Large intestine (tissue), 3 donors: Measurements from ENCODE around the gene DCHS2. TPM values are rescaled to one million over a fixed set of nuclear protein-coding genes. Genes with fewer than 3 reads are reported as not detected.

Experiments
- DNase-seq, 2 donors: peaks; one replicate each; pipeline versions ENCODE4 v3.0.0 to v3.0.0-alpha.2; 2013
- H3K27ac ChIP-seq: one replicate; pipeline ENCODE4 v1.5.1; 2013; ENCODE audit warnings: low read length
- H3K27me3 ChIP-seq: 2 replicates; pipeline ENCODE4 v1.6.1; 2013; ENCODE audit warnings: low read length; ENCODE audit not compliant: control insufficient read depth, insufficient read depth
- H3K36me3 ChIP-seq: 2 replicates; pipeline ENCODE4 v1.6.1; 2013; ENCODE audit warnings: low read length; ENCODE audit not compliant: control insufficient read depth, insufficient read depth
- H3K4me1 ChIP-seq: one replicate; pipeline ENCODE4 v1.6.1; 2013; ENCODE audit warnings: low read length; ENCODE audit not compliant: control insufficient read depth, insufficient read depth
- H3K4me3 ChIP-seq: one replicate; pipeline ENCODE4 v1.5.1; 2013; ENCODE audit warnings: low read length
- H3K9me3 ChIP-seq: one replicate; pipeline ENCODE4 v1.6.1; 2013; ENCODE audit warnings: mild to moderate bottlenecking, low read depth, low read length, moderate library complexity; ENCODE audit not compliant: control insufficient read depth
- WGBS: methylation state at CpG from one replicate; pipeline ENCODE4 v1.1.5; 2013; ENCODE audit warnings: low lambda C conversion rate; ENCODE audit not compliant: insufficient coverage; 5-methylcytosine and 5-hydroxymethylcytosine counted together
- polyA plus RNA-seq: library from polyadenylated mRNA; unstranded; fragments of 120-200 nt; gene quantifications from one replicate; pipeline ENCODE4 v1.2.1, GENCODE V29; 2013

DCHS2 gene
- polyA plus RNA-seq, 1 donor: 1.2 TPM

GRCh38 chr4:154194649-154195048 is 296.9 kb downstream of the DCHS2 start:
- H3K27me3 ChIP-seq: no peaks in the 10 kb centered on the region
- no peak overlapping the region for H3K4me3 ChIP-seq
- H3K9me3 ChIP-seq: no peaks in the 10 kb centered on the region
- H3K4me1 ChIP-seq: no peaks in the 10 kb centered on the region
- H3K27ac ChIP-seq: no peak overlapping the region
- no peaks in the 10 kb centered on the region for H3K36me3 ChIP-seq
- no peak for DNase-seq

GRCh38 chr4:154192585-154192984 is 299.0 kb downstream of the DCHS2 start:
- no peak for DNase-seq
- no peaks in the 10 kb centered on the region for H3K4me1 ChIP-seq
- no CpG with 5 or more reads among the region's 8 CpGs for WGBS
- no peaks in the 10 kb centered on the region for H3K36me3 ChIP-seq
- no peaks in the 10 kb centered on the region for H3K9me3 ChIP-seq
- no peak overlapping the region for H3K27ac ChIP-seq
- no peaks in the 10 kb centered on the region for H3K27me3 ChIP-seq
- H3K4me3 ChIP-seq: no peak overlapping the region

GRCh38 chr4:154189346-154189745 is 302.3 kb downstream of the DCHS2 start:
- Histone ChIP-seq H3K4me3 (no peak overlapping the region), H3K27ac (no peak overlapping the region), H3K4me1 (no peaks in the 10 kb centered on the region), H3K27me3 (no peaks in the 10 kb centered on the region), H3K9me3 (no peaks in the 10 kb centered on the region), H3K36me3 (no peaks in the 10 kb centered on the region)
- DNase-seq: no peak
- WGBS: no CpG with 5 or more reads among the region's 4 CpGs

- no peak for DNase-seq
- Histone ChIP-seq H3K27me3 (no peaks in the 10 kb centered on the region), H3K36me3 (no peaks in the 10 kb centered on the region), H3K9me3 (no peaks in the 10 kb centered on the region), H3K4me1 (no peaks in the 10 kb centered on the region), H3K4me3 (no peak overlapping the region), H3K27ac (no peak overlapping the region)
- WGBS: no CpG with 5 or more reads among the region's 3 CpGs
Observed at GRCh38 chr4:154186888-154187287, 304.7 kb downstream of the DCHS2 start.

- H3K4me1 ChIP-seq: no peaks in the 10 kb centered on the region
- H3K27me3 ChIP-seq: no peaks in the 10 kb centered on the region
- no peak for DNase-seq
- no peaks in the 10 kb centered on the region for H3K9me3 ChIP-seq
- no CpG with 5 or more reads among the region's 6 CpGs for WGBS
- no peak overlapping the region for H3K4me3 ChIP-seq
- H3K36me3 ChIP-seq: no peaks in the 10 kb centered on the region
- no peak overlapping the region for H3K27ac ChIP-seq
Observed at GRCh38 chr4:154186035-154186434, 305.6 kb downstream of the DCHS2 start.

GRCh38 chr4:154184238-154184637 is 307.4 kb downstream of the DCHS2 start:
- no peak overlapping the region for H3K4me3 ChIP-seq
- DNase-seq: no peak
- WGBS: 80% methylated on average over 1 of the region's 6 CpGs

GRCh38 chr4:154183264-154183663 is 308.3 kb downstream of the DCHS2 start:
- H3K36me3 ChIP-seq: no peaks in the 10 kb centered on the region
- H3K27me3 ChIP-seq: no peaks in the 10 kb centered on the region
- H3K4me1 ChIP-seq: no peaks in the 10 kb centered on the region
- no peak for DNase-seq
- H3K9me3 ChIP-seq: no peaks in the 10 kb centered on the region
- H3K4me3 ChIP-seq: no peak overlapping the region
- WGBS: no CpG with 5 or more reads among the region's 1 CpG
- no peak overlapping the region for H3K27ac ChIP-seq

More at GRCh38 chr4:154184238-154184637, 307.4 kb downstream of the DCHS2 start:
- no peaks in the 10 kb centered on the region for H3K36me3 ChIP-seq
- no peaks in the 10 kb centered on the region for H3K9me3 ChIP-seq
- H3K27ac ChIP-seq: no peak overlapping the region
- H3K27me3 ChIP-seq: no peaks in the 10 kb centered on the region
- no peaks in the 10 kb centered on the region for H3K4me1 ChIP-seq

Other genes starting within 250 kb of the DCHS2 start
- gene PLRG1, start 58.6 kb upstream of the DCHS2 start, polyA plus RNA-seq: 69.3 TPM
- 213 TPM for gene FGB, start 71.2 kb upstream of the DCHS2 start, polyA plus RNA-seq
- 23.0 TPM for gene FGA, start 98.9 kb upstream of the DCHS2 start, polyA plus RNA-seq
- 40.5 TPM for gene FGG, start 120.9 kb upstream of the DCHS2 start, polyA plus RNA-seq